NCI-H1417 treated with DMSO at 0.1 percent for 48 hours (cell line): ENCODE data around the gene LHX4.

ENCODE experiments used
- DNase-seq: peaks from one replicate; lab custom pipeline; 2025; lab: John Stamatoyannopoulos, UW

Gene LHX4

GRCh38 chr1:180227861-180228647 is 2.0 kb upstream of the LHX4 start:
- no peak for DNase-seq

DNA sequence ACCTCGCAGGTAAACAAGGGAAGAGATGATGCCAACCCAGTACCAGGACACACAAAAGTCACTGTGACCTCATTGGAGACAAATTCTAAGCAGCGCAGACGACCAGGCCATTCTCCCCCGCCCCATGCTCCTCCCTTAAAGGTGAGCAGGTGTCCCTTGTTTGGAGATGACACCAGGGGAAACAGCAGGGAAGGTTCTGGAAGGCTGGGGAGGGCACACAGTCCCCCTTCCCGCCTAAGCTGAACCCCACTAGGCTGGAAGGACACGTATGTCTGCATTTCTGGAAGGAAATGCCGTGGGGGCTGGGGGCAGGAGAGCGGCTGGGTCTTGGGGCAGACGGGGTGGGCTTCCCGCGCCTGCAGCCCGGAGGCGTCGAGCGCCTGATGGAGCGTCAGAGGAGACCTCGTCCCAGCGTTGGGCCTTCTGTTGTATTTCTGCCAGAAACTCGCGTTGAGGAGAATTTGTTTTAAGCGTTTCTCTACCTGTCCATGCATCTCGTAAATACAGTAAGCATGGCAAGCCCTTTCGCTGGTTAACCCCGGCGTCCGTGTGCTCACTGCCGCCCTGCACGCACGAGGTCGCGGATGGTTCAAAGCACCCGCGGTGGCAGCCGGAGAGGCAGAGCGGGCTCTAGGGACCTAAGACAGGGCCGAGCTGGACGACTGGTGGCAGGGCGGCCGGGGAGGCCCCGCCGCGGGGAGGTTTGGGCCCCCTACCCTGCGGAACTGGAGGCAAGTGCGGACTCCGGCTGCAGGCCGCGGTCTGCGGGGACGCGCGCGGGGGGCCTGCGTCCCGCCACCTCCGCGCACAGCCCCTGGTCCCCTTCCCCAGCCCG is 1.2 kb upstream of the LHX4 start:
- DNase-seq, result no peak

DNA sequence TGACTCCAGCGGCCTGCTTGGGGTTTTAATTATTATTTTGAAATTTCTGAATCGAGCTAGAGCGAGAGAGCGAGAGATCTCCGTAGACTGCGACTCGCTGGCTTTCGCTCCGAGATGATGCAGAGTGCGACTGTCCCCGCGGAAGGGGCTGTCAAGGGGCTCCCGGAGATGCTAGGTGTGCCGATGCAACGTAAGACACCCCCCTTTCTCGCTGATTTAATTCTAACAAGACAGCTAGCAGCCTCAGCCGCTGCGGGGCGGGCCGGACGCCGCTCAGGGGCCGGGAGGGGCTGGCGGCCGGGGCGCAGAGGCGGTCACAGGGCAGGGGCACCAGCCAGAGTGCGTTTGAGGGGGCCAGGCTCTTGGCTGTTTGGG is 339 bp downstream of the LHX4 start:
- no peak for DNase-seq

GRCh38 chr1:180230791-180231505 is 884 bp downstream of the LHX4 start:
- no peak for DNase-seq

DNA sequence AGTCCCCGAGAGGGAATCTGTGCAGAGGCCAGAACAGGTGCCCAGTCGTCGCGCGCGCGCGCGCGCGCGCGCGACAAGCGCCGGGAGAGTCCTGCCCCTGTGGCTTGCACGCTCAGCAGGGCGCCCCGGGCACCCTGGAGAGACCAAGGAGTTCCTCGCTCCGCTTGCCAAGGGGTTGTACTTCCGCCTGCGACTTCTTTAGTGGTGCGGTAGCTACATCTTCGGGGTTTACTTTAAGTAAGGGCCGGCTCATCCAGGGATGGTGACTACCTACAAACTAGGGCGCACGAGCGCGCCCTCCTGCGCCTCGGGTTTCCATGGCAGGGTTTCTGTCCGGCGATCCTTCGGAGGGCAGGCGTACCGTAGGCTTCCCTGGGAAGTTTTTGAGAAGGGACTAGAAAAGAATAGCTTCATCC is 1.4 kb downstream of the LHX4 start:
- no peak for DNase-seq

- no peak for DNase-seq
Measured at GRCh38 chr1:180231936-180232335, 1.9 kb downstream of the LHX4 start.

GRCh38 chr1:180232521-180233043 is 2.5 kb downstream of the LHX4 start:
- DNase-seq, result no peak

- no peak for DNase-seq
Measured at GRCh38 chr1:180233191-180234011, 3.3 kb downstream of the LHX4 start.

- no peak for DNase-seq
Measured at GRCh38 chr1:180234369-180235076, 4.5 kb downstream of the LHX4 start.

GRCh38 chr1:180235077-180235501 is 5.0 kb downstream of the LHX4 start:
- DNase-seq, result no peak

GRCh38 chr1:180235502-180236239 is 5.6 kb downstream of the LHX4 start:
- DNase-seq, result no peak

GRCh38 chr1:180236698-180237509 is 6.8 kb downstream of the LHX4 start:
- DNase-seq, result no peak

DNA sequence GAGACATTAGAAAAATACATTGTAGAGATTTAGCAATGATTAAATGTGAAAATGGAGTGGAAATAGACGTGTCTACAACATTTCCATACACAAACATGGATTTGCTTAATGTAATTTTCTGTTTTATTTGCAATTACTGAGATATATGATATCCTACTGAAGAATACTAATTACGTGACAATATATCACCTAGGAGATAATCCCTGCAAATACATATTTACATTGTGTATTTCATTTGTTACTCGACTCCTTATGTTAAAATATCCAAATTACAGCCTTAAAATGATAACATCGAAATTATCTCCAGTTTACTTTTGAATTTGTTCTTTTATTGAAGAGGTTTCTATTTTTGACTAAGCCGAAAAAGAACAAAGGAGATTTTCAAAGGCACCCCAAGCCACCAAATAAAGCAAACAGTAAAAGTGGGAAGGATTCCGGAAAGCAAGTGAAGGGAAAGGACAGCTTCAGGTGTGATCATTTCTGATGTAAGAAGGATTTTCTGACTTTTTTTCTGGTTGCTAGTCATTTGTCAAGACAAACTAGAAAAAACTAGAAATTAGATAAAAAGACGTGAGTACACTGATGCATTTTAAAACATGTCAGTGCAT is 7.9 kb downstream of the LHX4 start:
- DNase-seq, result peak; percentile 49

DNA sequence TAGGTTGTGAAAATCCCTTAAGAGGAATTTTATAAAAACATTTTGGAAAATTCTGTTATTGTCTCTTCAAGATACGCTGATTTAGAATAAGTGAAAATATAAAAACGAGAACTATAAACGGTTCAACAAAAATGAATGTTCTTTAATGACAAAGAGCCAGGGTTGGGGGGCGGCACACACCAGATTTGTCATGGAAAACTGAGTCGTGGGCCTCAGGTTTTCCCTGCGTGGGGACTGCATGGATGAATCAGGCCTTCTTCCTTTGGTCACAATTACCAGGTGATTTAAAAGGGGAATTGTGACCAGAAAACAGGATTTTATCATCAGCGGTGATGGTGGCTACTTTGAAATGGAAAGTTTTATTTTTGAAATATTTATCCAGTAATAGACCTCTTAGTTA is 8.6 kb downstream of the LHX4 start:
- no peak for DNase-seq

DNA sequence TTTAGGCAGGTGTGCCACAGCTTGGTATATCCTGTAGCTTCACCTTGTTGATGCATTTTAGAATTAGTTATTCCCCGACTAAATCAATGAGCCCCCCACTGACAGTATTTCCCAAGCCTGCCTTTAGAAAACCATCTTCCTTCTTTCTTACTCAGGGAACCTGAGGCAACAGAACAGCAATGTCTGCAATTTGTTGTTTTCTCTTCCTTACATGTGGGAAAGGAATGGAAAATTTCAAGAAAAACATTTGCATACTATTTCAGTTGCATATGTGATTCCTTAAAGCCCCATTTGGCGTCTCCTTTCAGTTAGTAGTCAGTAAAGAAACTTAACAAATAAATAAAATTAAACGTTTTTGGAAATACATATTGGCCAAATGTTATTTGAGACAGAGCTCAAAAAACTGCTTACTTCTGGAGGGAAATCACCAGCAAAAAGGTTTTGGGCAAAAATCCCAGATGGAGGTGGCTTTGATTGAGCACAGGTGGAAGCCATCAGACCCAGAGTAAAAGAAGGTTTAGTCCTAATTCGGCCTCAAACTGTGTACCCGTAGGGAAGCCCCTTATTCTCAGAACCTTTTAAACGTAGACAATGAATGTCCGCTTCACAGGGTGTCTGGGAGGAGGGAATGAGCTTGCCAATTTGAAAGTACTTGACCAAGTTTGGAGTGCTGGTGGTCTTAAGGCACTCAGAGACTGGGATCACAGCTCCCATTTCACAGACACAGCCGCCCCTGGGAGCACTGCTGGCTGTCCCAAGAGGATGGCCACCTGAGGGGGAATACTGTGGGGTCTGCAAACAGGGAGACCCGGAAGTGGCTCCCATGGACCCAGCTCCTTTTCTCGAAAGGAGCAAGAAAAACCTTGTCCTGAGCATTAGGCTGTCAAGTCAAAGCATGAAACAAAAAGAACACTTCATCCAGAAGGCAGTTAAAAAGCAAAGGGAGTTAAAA is 9.4 kb downstream of the LHX4 start:
- no peak for DNase-seq

DNA sequence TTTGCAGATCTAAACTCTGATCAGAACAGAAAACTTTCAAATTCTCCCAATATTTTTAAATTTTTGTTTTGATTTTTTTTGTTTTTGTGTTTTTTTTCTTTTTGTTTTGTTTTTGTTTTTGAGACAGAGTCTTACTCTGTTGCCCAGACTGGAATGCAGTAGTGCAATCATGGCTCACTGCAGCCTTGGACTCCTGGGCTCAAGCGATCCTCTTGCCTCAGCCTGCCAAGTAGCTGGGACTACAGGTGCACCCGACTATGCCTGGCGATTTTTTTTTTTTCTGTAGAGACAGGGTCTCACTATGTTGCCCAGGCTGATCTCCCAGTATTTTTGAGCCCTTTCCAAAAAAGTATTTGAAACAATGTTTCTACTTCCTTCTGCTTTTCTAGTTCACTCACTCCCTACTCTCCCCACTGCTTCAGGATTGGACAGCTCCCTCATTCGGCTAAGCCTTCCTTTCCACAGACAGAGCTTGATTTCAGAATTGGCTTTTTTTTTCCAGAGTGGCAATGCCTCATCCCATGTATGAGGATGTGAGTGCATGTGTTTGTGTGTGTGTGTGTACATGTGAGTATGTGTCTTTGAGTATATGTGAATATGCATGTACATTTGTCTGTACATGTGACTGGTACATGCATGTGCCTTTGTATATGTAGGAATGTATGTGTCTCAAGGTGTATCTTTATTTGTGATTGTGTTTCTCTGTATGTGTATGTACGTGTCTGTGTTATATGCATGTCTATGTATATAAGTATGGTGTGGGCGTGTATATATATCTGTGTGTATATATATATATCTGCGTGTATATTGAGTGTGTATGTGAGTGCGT is 11.9 kb downstream of the LHX4 start:
- no peak for DNase-seq
